Measurements from ENCODE around the gene KCNJ5.

KCNJ5 gene

DNA sequence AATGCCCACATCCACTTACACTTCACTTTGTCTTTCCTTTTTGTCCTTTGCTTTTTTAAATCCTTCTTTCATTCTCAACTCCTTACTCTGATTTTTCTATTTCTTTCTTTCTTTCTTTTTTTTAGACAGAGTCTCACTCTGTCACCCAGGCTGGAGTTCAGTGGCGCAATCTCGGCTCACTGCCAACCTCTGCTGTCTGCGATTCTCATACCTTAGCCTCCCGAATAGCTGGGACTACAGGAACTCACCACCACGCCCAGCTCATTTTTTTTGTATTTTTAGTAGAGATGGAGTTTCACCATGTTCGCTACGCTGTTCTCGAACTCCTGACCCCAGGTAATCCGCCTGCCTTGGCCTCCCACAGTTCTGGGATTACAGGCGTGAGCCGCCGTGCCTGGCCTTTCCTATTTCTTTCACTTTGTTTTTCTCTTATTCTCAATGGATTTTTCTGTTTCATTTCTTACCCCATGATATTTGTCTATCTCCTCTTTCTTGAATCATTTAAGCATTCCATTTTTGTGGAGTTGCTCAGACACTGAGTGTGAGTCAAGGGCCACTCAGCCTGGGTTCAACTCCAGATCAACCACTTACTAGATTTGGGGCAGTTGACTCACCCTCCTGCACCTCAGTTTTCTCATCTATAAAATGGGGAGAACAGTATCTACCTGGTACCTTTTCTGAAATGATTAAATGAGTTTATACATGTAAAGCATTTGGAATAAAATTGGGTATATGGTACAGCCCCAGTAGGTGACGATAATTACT, 7.6 kb downstream of the KCNJ5 start:
- TF ChIP-seq, protein P1, sequence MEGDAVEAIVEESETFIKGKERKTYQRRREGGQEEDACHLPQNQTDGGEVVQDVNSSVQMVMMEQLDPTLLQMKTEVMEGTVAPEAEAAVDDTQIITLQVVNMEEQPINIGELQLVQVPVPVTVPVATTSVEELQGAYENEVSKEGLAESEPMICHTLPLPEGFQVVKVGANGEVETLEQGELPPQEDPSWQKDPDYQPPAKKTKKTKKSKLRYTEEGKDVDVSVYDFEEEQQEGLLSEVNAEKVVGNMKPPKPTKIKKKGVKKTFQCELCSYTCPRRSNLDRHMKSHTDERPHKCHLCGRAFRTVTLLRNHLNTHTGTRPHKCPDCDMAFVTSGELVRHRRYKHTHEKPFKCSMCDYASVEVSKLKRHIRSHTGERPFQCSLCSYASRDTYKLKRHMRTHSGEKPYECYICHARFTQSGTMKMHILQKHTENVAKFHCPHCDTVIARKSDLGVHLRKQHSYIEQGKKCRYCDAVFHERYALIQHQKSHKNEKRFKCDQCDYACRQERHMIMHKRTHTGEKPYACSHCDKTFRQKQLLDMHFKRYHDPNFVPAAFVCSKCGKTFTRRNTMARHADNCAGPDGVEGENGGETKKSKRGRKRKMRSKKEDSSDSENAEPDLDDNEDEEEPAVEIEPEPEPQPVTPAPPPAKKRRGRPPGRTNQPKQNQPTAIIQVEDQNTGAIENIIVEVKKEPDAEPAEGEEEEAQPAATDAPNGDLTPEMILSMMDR (IDR thresholded peaks at IDR 0.05; ENCODE audit: borderline replicate concordance, extremely low read depth, low read length, poor library complexity, severe bottlenecking): no peak
- TF ChIP-seq EZH2 (IDR thresholded peaks at IDR 0.05; ENCODE audit: borderline replicate concordance, low read depth, low read length, severe bottlenecking): no peak
- Histone ChIP-seq H3K9ac (ENCODE audit: low read depth, low read length) (no peak overlapping the region), H3K27me3 (ENCODE audit: insufficient read depth, low read length, poor library complexity) (peaks cover 24% of the 10 kb centered on the region), H3K79me2 (ENCODE audit: insufficient read depth, low read length) (no peaks in the 10 kb centered on the region), H3K4me2 (ENCODE audit: insufficient read depth, low read length) (no peak overlapping the region), H3K36me3 (ENCODE audit: insufficient read depth, low read length) (no peaks in the 10 kb centered on the region), H4K20me1 (ENCODE audit: insufficient read depth, low read length) (no peaks in the 10 kb centered on the region), H2AFZ (ENCODE audit: low read depth, low read length) (no peak overlapping the region), H3K27ac (ENCODE audit: low read length) (no peak overlapping the region), H3K4me3 (ENCODE audit: low read depth in 1 of 2, low read length in 2 of 2) (no peak overlapping the region), H3K9me3 (ENCODE audit: insufficient read depth, low read length, severe bottlenecking) (no peaks in the 10 kb centered on the region), H3K4me1 (ENCODE audit: insufficient read depth, low read length) (no peaks in the 10 kb centered on the region)
- no peak for ATAC-seq (ENCODE audit: insufficient read depth, low read depth)
- DNase-seq: no peak

DNA sequence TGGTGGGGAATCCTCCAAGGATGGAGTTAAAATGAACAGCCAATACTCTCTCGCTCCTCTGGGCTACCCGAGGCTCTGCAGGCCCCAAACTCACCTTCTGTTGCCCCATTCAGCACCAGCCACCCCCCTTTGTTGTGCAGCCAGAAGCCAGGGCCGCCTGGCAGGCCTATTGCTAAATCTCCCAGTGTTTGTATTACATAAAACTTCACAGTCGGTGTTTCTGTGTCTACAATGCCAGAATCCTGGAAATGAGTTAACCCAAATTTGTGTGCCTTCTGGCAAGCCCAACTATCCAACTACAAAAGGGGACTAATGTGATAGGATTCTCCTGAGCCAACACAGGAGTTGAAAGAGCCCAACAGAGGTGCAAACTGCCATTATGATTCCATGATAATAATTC, 9.3 kb downstream of the KCNJ5 start:
- TF ChIP-seq, protein P1 (IDR thresholded peaks at IDR 0.05; ENCODE audit: borderline replicate concordance, extremely low read depth, low read length, poor library complexity, severe bottlenecking): no peak
- TF ChIP-seq EZH2 (IDR thresholded peaks at IDR 0.05; ENCODE audit: borderline replicate concordance, low read depth, low read length, severe bottlenecking): no peak
- Histone ChIP-seq H3K27me3 (ENCODE audit: insufficient read depth, low read length, poor library complexity) (peaks cover 39% of the 10 kb centered on the region), H3K36me3 (ENCODE audit: insufficient read depth, low read length) (no peaks in the 10 kb centered on the region), H3K79me2 (ENCODE audit: insufficient read depth, low read length) (no peaks in the 10 kb centered on the region), H3K4me1 (ENCODE audit: insufficient read depth, low read length) (no peaks in the 10 kb centered on the region), H3K9me3 (ENCODE audit: insufficient read depth, low read length, severe bottlenecking) (no peaks in the 10 kb centered on the region), H3K4me2 (ENCODE audit: insufficient read depth, low read length) (no peak overlapping the region), H3K4me3 (ENCODE audit: low read depth in 1 of 2, low read length in 2 of 2) (no peak overlapping the region), H2AFZ (ENCODE audit: low read depth, low read length) (no peak overlapping the region), H3K9ac (ENCODE audit: low read depth, low read length) (no peak overlapping the region), H4K20me1 (ENCODE audit: insufficient read depth, low read length) (no peaks in the 10 kb centered on the region), H3K27ac (ENCODE audit: low read length) (no peak overlapping the region)
- ATAC-seq (ENCODE audit: insufficient read depth, low read depth): no peak
- no peak for DNase-seq

DNA sequence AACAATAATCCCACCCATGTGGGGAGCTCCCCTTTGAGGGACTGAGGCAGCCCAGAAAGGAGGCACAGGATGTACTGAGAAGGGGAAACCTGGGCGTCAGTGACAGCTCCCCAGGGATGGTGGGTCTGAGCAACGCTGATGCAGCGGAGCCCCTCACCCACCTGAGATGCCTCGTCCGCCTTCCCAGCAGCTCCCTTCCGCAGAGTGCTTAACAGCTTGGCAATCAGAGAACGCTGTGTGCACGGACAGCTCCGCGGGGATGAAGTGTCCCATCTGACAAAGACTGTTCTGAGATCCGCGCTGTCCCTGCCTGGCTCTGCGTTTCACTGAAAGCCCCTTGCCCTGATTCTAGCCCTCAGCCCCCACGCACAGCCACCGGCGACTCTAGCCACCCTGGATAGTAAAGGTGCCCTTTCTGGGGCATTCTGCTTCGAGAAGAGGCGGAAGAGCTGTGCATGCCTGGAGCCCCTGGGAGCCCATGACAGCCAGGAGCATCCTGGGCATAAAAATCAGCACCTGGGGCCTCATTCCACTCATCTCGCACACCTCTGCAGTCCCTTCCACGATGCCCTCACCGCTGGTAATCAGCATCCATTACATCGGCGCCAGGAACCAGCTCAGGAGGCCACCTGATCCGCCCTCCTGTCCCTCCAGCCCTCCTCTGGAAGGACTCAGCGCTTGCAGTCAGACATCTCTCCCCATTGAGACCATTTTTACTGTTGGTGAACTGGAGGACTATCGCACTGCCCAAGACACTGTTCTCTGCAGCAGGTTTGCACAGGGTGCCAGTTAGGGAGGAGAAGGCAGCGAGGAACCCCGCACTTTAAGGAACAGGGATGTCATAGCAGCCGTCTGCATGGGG, 10.7 kb downstream of the KCNJ5 start:
- H3K9ac ChIP-seq (ENCODE audit: low read depth, low read length): no peak overlapping the region
- no peak for TF ChIP-seq EZH2 (IDR thresholded peaks at IDR 0.05; ENCODE audit: borderline replicate concordance, low read depth, low read length, severe bottlenecking)
- TF ChIP-seq, protein P1 (IDR thresholded peaks at IDR 0.05; ENCODE audit: borderline replicate concordance, extremely low read depth, low read length, poor library complexity, severe bottlenecking): no peak
- no peak for DNase-seq
- H3K4me1 ChIP-seq (ENCODE audit: insufficient read depth, low read length): no peaks in the 10 kb centered on the region
- no peaks in the 10 kb centered on the region for H4K20me1 ChIP-seq (ENCODE audit: insufficient read depth, low read length)
- H3K27me3 ChIP-seq (ENCODE audit: insufficient read depth, low read length, poor library complexity): peaks cover 47% of the 10 kb centered on the region
- H3K27ac ChIP-seq (ENCODE audit: low read length): no peak overlapping the region
- H3K9me3 ChIP-seq (ENCODE audit: insufficient read depth, low read length, severe bottlenecking): no peaks in the 10 kb centered on the region
- H3K4me3 ChIP-seq (ENCODE audit: low read depth in 1 of 2, low read length in 2 of 2): no peak overlapping the region
- no peak overlapping the region for H3K4me2 ChIP-seq (ENCODE audit: insufficient read depth, low read length)
- H3K79me2 ChIP-seq (ENCODE audit: insufficient read depth, low read length): no peaks in the 10 kb centered on the region
- H2AFZ ChIP-seq (ENCODE audit: low read depth, low read length): no peak overlapping the region
- H3K36me3 ChIP-seq (ENCODE audit: insufficient read depth, low read length): no peaks in the 10 kb centered on the region
- ATAC-seq (ENCODE audit: insufficient read depth, low read depth): no peak
